Measurements from ENCODE around the gene MARCOL.

GRCh38 chr5:148229840-148230239 lies 8.5 kb upstream of the MARCOL start:
- no peak for TF ChIP-seq CTCF (conservative IDR thresholded peaks at IDR 0.05)
- TF ChIP-seq EZH2 (IDR thresholded peaks at IDR 0.05; ENCODE audit: low read depth): no peak

Data from PC-9 (cell line).